ENCODE results near the gene ACAT2.
"Not testable (repeated sequence)": the region's sequence is repeated elsewhere in the genome, so short reads cannot be mapped to it uniquely, and the experiment has no call there.

The ACAT2 gene

GRCh38 chr6:159730332-159730676 is 31.5 kb upstream of the ACAT2 start:
- no peak for DNase-seq (ENCODE audit: low spot score)

DNA sequence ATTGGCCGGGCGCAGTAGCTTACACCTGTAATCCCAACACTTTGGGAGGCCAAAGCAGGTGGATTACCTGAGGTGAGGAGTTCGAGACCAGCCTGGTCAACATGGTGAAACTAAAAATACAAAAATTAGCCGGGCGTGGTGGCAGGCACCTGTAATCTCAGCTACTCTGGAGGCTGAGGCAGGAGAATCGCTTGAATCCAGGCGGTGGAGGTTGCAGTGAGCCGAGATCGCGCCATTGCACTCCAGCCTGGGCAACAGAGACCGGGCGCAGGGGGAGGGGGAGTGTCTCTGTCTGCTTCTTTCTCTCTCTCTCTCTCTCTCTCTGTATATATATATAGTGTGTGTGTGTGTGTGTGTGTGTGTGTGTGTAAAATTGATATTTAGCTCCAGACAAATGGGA is 29.3 kb upstream of the ACAT2 start:
- not testable (repeated sequence) for DNase-seq (ENCODE audit: low spot score)

- DNase-seq (ENCODE audit: low spot score): not testable (repeated sequence)
Observed at GRCh38 chr6:159733395-159733794, 28.4 kb upstream of the ACAT2 start.

DNA sequence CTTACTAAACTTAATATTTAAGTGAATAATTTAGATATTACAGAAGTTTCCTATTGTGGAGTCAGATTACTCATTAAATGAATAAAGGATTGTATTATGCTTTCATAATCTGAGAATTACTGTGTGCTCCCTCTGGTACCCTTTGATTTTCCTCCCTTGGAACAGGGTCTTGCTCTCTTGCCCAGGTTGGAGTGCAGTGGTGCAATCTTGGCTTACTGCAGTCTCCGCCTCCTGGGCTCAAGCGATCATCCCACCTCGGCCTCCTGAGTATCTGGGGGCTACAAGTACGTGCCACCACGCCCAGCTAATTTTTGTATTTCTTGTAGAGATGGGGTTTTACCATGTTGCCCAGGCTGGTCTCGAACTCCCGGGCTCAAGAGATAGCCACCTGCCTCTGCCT is 24.9 kb upstream of the ACAT2 start:
- DNase-seq (ENCODE audit: low spot score): no peak

- no peak for DNase-seq (ENCODE audit: low spot score)
Observed at GRCh38 chr6:159739341-159739740, 22.5 kb upstream of the ACAT2 start.

- no peak for DNase-seq (ENCODE audit: low spot score)
Observed at GRCh38 chr6:159742165-159742564, 19.7 kb upstream of the ACAT2 start.

- DNase-seq (ENCODE audit: low spot score): no peak
Observed at GRCh38 chr6:159745081-159745480, 16.8 kb upstream of the ACAT2 start.

DNA sequence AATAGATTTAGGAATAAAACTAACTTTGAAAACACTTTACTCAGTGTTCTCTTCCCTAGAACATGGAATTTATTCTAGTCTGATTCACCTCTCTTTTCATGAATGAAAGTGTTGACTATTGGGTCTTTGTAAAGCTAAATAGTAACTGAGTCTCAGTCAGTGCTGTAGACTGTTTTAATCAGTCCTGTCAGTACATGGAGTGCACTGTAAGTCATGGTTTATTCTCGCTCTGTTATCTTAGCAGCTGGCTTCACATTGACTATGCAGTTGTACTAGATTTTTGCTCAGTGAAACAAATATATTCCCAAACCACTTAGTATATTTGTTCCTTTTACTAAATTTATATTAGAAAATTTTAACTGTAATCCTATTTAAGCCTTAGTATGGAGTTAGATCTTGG is 15.1 kb upstream of the ACAT2 start:
- no peak for DNase-seq (ENCODE audit: low spot score)

DNA sequence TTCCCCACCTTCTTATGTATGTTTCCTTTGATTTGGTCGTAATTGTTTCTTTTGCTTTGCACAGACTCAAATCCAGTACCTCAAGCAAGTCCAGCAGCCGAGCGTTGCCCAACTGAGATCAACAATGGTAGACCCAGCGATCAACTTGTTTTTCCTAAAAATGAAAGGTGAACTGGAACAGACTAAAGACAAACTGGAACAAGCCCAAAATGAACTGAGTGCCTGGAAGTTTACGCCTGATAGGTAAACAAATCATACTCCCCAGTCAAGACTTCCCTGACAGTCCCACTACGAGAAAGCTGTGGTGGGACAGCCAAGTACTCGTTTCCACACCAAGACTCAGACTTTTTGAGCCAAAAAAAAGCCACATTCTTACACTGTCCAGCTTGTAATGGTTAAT is 13.7 kb upstream of the ACAT2 start:
- DNase-seq (ENCODE audit: low spot score): not testable (repeated sequence)

- no peak for DNase-seq (ENCODE audit: low spot score)
Observed at GRCh38 chr6:159751448-159751847, 10.4 kb upstream of the ACAT2 start.

- DNase-seq (ENCODE audit: low spot score): no peak
Observed at GRCh38 chr6:159753081-159753872, 8.6 kb upstream of the ACAT2 start.

DNA sequence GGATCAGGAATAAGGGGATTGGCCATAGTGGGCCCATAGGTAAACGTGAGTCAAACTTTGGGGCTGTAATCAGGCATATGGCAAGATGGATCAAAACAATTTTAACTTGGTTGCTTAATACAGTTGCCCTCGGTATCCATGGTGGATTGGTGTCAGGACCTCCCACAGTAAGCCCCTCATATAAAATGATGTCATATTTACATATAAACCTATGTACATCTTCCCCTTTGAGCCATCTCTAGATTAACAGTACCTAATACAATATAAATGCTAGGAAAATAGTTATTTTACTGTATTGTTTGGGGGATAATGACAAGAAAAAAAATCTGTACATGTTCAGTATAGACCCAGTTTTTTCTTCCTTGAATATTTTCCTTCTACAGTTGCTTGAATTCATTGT is 7.4 kb upstream of the ACAT2 start:
- DNase-seq (ENCODE audit: low spot score): no peak

DNA sequence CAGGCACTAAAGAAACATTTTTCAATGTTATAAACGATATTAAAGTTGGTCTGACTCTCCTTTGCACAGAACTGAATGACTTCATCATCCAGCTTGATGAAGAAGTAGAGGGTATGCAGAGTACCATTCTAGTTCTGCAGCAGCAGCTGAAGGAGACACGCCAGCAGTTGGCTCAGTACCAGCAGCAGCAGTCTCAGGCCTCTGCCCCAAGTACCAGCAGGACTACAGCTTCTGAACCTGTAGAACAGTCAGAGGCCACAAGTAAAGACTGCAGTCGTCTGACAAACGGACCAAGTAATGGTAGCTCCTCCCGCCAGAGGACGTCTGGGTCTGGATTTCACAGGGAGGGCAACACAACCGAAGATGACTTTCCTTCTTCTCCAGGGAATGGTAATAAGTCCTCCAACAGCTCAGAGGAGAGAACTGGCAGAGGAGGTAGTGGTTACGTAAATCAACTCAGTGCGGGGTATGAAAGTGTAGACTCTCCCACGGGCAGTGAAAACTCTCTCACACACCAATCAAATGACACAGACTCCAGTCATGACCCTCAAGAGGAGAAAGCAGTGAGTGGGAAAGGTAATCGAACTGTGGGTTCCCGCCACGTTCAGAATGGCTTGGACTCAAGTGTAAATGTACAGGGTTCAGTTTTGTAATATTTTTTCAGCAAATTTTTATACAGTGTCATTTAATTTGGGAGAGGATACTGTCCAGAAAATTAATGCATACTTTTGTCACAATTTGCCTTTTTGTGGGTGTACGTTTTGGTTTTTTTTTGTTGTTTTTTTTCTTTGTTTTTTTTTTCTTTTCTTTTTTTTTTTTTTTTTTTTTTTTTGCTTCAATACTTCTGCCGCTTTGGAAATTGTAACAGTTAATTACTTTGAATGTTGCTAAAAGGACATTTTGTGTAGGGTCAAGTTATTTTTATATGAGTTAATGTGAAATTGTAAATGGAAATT is 6.6 kb upstream of the ACAT2 start:
- DNase-seq (ENCODE audit: low spot score): no peak

- DNase-seq (ENCODE audit: low spot score): no peak
Observed at GRCh38 chr6:159756508-159756907, 5.3 kb upstream of the ACAT2 start.

DNA sequence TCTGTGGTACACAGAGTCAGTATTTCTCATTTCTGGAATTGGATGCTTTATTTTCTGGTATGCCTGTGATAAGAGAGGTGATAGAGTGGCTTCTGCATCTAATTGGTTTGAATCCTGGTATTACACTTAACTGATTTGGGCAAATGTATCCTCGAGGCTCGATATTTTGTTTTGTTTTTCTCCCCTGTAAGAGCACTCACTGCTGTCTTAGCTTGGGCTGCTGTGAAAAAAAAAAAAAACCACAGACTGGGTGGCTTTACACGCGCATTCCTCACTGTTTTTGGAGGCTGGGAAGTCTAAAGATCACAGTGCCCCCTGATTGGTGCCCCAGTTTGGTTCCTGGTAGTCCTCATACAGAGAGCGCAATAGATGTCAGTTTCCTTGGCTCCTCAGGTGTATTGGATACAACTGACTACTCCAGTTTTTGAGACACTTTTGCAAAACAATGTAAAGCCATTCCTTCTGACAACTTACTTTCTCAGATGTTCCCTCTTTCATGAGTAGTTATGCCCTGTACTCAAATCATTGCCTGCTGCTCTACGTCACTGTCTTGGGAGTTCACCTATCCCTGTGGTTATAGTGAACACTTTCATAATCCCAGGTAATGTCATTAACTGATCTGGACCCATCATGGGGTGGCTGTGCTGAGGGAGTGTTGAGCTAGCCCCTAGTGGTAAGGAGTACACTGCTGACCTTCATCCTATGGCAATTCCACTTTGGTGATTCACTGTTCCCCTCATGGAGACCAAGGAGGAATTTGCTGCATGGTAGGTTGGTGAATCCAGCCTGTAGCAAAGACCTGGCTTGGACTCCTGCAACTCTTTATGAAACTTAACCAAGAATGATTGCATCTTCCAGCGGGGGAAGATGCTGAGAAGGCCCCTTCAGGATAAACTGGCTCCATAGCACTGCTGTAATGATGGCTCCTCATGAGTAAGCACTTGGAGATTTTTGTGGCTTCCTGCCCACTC is 3.5 kb upstream of the ACAT2 start:
- DNase-seq (ENCODE audit: low spot score): no peak

DNA sequence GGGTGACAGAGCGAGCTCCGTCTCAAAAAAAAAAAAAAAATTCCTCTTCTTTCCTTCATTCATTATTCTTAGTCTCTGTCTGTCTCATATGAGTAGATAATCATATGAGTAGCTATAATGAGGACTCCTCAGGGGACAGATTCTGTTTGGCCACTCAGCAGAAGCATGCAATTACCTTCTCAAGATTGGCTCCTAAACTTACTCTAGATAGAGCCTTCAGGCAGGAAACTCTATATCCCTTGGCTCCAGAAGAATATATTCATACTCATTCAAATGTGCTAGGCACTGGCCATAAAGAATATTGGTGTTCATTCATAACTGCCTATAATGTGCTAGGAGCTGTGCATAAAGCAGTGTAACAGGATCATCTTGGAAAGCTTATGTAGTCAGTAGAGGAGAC is 2.2 kb upstream of the ACAT2 start:
- DNase-seq (ENCODE audit: low spot score): no peak

DNA sequence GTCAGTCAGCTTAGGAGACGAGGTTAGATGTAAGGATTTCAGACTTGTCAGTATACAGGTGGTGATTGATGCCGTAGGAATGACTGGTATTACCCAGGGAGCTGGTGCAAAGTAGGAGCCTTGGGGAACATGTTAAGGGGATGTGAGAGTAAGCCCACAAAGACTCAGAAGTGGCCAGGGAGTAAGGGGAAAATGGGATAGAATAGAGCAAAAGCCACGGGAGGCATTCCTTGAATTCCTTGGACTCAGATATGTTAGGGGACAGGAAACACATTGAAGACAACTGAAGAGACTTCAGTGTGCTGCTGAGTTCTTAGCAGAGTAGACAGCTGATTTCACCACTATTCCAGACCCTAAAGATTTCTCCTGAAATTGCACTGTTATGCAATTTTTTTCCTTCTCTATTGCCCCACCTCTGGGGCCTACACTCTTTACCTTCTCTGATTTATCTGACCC is 1.2 kb upstream of the ACAT2 start:
- DNase-seq (ENCODE audit: low spot score): no peak

GRCh38 chr6:159761129-159761872 is 544 bp upstream of the ACAT2 start:
- peak; percentile 42 for DNase-seq (ENCODE audit: low spot score)

- no peak for DNase-seq (ENCODE audit: low spot score)
Observed at GRCh38 chr6:159762681-159763293, 942 bp downstream of the ACAT2 start.

DNA sequence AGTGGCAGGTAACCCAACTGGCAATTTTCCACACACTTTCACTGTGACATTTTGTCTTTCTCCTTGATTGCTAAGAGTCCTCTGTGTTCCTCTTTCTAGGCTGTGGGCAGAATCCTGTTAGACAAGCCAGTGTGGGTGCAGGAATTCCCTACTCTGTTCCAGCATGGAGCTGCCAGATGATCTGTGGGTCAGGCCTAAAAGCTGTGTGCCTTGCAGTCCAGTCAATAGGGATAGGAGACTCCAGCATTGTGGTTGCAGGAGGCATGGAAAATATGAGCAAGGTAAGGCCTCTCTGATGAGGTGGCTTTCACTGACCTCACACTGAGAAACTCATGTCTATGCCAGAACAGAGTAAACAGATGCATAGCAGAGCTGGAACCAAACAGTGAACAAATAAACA is 5.1 kb downstream of the ACAT2 start:
- no peak for DNase-seq (ENCODE audit: low spot score)

DNA sequence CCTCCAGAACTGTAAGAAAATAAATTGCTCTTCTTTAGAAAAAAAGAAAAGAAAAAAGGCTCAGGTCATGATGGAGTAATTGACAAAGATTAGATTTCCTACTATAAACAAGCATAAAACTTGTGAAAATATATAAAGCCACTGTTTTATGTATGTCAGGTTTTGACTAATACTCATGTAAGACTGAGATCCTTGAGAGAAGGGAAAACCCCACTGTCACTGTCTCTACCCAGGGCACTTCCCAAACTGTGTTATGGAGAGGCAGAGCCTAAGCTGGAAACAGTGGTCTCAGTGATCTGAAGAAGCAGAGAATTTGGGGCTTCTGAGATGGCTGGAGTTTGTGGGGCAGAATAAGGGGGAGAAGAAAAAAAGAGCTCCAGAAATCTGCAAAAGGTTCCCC is 7.6 kb downstream of the ACAT2 start:
- DNase-seq (ENCODE audit: low spot score): no peak

Data from D341Med (cell line).